ENCODE data around the gene ABCC3. TPM values are rescaled to one million over a fixed set of nuclear protein-coding genes. Genes with fewer than 3 reads are reported as not detected.

The ABCC3 gene
- total RNA-seq, 1 experiment from 2014 or later = 293 TPM

- Mint-ChIP-seq H3K9me3 (ENCODE audit: unreplicated experiment) (no peaks in the 10 kb centered on the region), H3K4me3 (ENCODE audit: unreplicated experiment) (no peak overlapping the region), H3K4me1 (ENCODE audit: insufficient read depth, unreplicated experiment) (no peaks in the 10 kb centered on the region), H3K36me3 (ENCODE audit: insufficient read depth, unreplicated experiment) (no peaks in the 10 kb centered on the region), H3K27me3 (ENCODE audit: insufficient read depth, unreplicated experiment) (peaks cover 7% of the 10 kb centered on the region), H3K27ac (ENCODE audit: low read depth, unreplicated experiment) (no peak overlapping the region)
- no TSS peak for BruUV-seq (replicated peaks)
- ChIA-PET CTCF (no interaction called here), POLR2A (no interaction called here)
- TF ChIP-seq CTCF (IDR thresholded peaks at IDR 0.05; ENCODE audit: unreplicated experiment) = no peak
- DNase-seq (ENCODE audit: unreplicated experiment) = no peak
- intact Hi-C loops (cut with micrococcal nuclease) = no loop called here
Observed at GRCh38 chr17:50611634-50612033, 23.0 kb upstream of the ABCC3 start.

GRCh38 chr17:50612281-50612680 lies 22.4 kb upstream of the ABCC3 start:
- Mint-ChIP-seq H3K4me1 (ENCODE audit: insufficient read depth, unreplicated experiment) (no peaks in the 10 kb centered on the region), H3K4me3 (ENCODE audit: unreplicated experiment) (no peak overlapping the region), H3K9me3 (ENCODE audit: unreplicated experiment) (no peaks in the 10 kb centered on the region), H3K36me3 (ENCODE audit: insufficient read depth, unreplicated experiment) (no peaks in the 10 kb centered on the region), H3K27me3 (ENCODE audit: insufficient read depth, unreplicated experiment) (peaks cover under 1% of the 10 kb centered on the region), H3K27ac (ENCODE audit: low read depth, unreplicated experiment) (no peak overlapping the region)
- POLR2A ChIA-PET = interaction anchor here (1.7 kb wide), 1 partner anchor 23 kb away, joined by 5 read pairs; no protein-coding TSS in a partner anchor
- no TSS peak for BruUV-seq (replicated peaks)
- no peak for DNase-seq (ENCODE audit: unreplicated experiment)
- TF ChIP-seq CTCF (IDR thresholded peaks at IDR 0.05; ENCODE audit: unreplicated experiment) = no peak
- CTCF ChIA-PET = interaction anchor here (0.6 kb wide), 1 partner anchor 457 kb away, joined by 3 read pairs; no protein-coding TSS in a partner anchor
- intact Hi-C loops (cut with micrococcal nuclease) = no loop called here

GRCh38 chr17:50613007-50613992 lies 21.4 kb upstream of the ABCC3 start:
- Mint-ChIP-seq H3K36me3 (ENCODE audit: insufficient read depth, unreplicated experiment) (no peaks in the 10 kb centered on the region), H3K4me1 (ENCODE audit: insufficient read depth, unreplicated experiment) (peaks cover 4% of the 10 kb centered on the region), H3K27me3 (ENCODE audit: insufficient read depth, unreplicated experiment) (no peaks in the 10 kb centered on the region), H3K9me3 (ENCODE audit: unreplicated experiment) (no peaks in the 10 kb centered on the region), H3K27ac (ENCODE audit: low read depth, unreplicated experiment) (no peak overlapping the region), H3K4me3 (ENCODE audit: unreplicated experiment) (no peak overlapping the region)
- no peak for DNase-seq (ENCODE audit: unreplicated experiment)
- TF ChIP-seq CTCF (IDR thresholded peaks at IDR 0.05; ENCODE audit: unreplicated experiment) = no peak
- CTCF ChIA-PET = interaction anchor here (0.6 kb wide), 1 partner anchor 458 kb away, joined by 3 read pairs; no protein-coding TSS in a partner anchor
- POLR2A ChIA-PET = interaction anchor here (0.7 to 1.7 kb wide), 3 partner anchors 24 to 559 kb away, joined by 3 to 5 read pairs (median 3); no protein-coding TSS in a partner anchor
- no TSS peak for BruUV-seq (replicated peaks)
- intact Hi-C loops (cut with micrococcal nuclease) = no loop called here

GRCh38 chr17:50614471-50615051 lies 20.1 kb upstream of the ABCC3 start:
- H3K36me3 Mint-ChIP-seq (ENCODE audit: insufficient read depth, unreplicated experiment) = no peaks in the 10 kb centered on the region
- DNase-seq (ENCODE audit: unreplicated experiment) = no peak
- no peak for TF ChIP-seq CTCF (IDR thresholded peaks at IDR 0.05; ENCODE audit: unreplicated experiment)
- H3K4me3 Mint-ChIP-seq (ENCODE audit: unreplicated experiment) = no peak overlapping the region
- CTCF ChIA-PET = interaction anchor here (0.7 kb wide), 1 partner anchor 62 kb away, joined by 3 read pairs; no protein-coding TSS in a partner anchor
- H3K4me1 Mint-ChIP-seq (ENCODE audit: insufficient read depth, unreplicated experiment) = peaks cover 16% of the 10 kb centered on the region
- H3K9me3 Mint-ChIP-seq (ENCODE audit: unreplicated experiment) = no peaks in the 10 kb centered on the region
- H3K27ac Mint-ChIP-seq (ENCODE audit: low read depth, unreplicated experiment) = no peak overlapping the region
- POLR2A ChIA-PET = interaction anchor here (0.7 kb wide), 1 partner anchor 558 kb away, joined by 3 read pairs; no protein-coding TSS in a partner anchor
- no TSS peak for BruUV-seq (replicated peaks)
- intact Hi-C loops (cut with micrococcal nuclease) = no loop called here
- H3K27me3 Mint-ChIP-seq (ENCODE audit: insufficient read depth, unreplicated experiment) = no peaks in the 10 kb centered on the region

Measured in MCF 10A (cell line).